MCF 10A (cell line): Measurements from ENCODE around the gene HOOK2. TPM values are rescaled to one million over a fixed set of nuclear protein-coding genes. Genes with fewer than 3 reads are reported as not detected.

ENCODE experiments used
- BruUV-seq: library from RNA; stranded (reverse); fragments of 400-500 nt; replicated peaks from 2 replicates; lab custom pipeline; 2021; lab: Mats Ljungman, UMichigan
- CTCF ChIA-PET: fragments of 300-600 bp; sonication (Branson Sonifier 250); formaldehyde crosslinking; extraction: SDS; loops from one replicate; lab custom pipeline; 2021; ENCODE audit warnings: antibody characterized with exemption, inconsistent platforms; lab: Yijun Ruan, JAX
- POLR2A ChIA-PET: fragments of 300-600, 350-650 bp; sonication (Branson Sonifier 250); formaldehyde crosslinking; extraction: SDS; loops from one replicate; lab custom pipeline; 2020; ENCODE audit warnings: antibody characterized with exemption, inconsistent platforms; lab: Yijun Ruan, JAX
- DNase-seq: peaks from one replicate; pipeline ENCODE4 v3.0.0-alpha.2; 2018; ENCODE audit not compliant: unreplicated experiment
- H3K27ac Mint-ChIP-seq: one replicate; pipeline ENCODE4 v1.8.0; 2022; ENCODE audit warnings: mild to moderate bottlenecking, low read depth, mixed read lengths; ENCODE audit not compliant: unreplicated experiment
- H3K27me3 Mint-ChIP-seq: one replicate; pipeline ENCODE4 v1.8.0; 2022; ENCODE audit warnings: mixed read lengths; ENCODE audit not compliant: insufficient read depth, unreplicated experiment
- H3K36me3 Mint-ChIP-seq: one replicate; pipeline ENCODE4 v1.8.0; 2022; ENCODE audit warnings: mild to moderate bottlenecking, moderate library complexity, mixed read lengths; ENCODE audit not compliant: insufficient read depth, unreplicated experiment
- H3K4me1 Mint-ChIP-seq: one replicate; pipeline ENCODE4 v1.8.0; 2022; ENCODE audit warnings: mixed read lengths; ENCODE audit not compliant: insufficient read depth, unreplicated experiment
- H3K4me3 Mint-ChIP-seq: one replicate; pipeline ENCODE4 v1.8.0; 2022; ENCODE audit warnings: mild to moderate bottlenecking, moderate library complexity, mixed read lengths; ENCODE audit not compliant: unreplicated experiment
- H3K9me3 Mint-ChIP-seq: one replicate; pipeline ENCODE4 v1.8.0; 2022; ENCODE audit warnings: mixed read lengths; ENCODE audit not compliant: unreplicated experiment
- CTCF ChIP-seq: fragments of 200-600 bp; IDR thresholded peaks from one replicate; pipeline ENCODE4 v1.8.0; 2022; ENCODE audit warnings: antibody characterized with exemption, mild to moderate bottlenecking; ENCODE audit not compliant: unreplicated experiment
- intact Hi-C: fragments of 100-400 bp; cut with micrococcal nuclease; formaldehyde crosslinking; loops from 2 replicates; pipeline ENCODE4 v1.14.1; 2022
- total RNA-seq: library from RNA; stranded (reverse); gene quantifications from 2 replicates; pipeline ENCODE4 v1.2.3, GENCODE V29; 2022

HOOK2 gene
- total RNA-seq, 1 experiment from 2014 or later = 31.6 TPM

- intact Hi-C loops = no loop called here
- Mint-ChIP-seq H3K9me3 (no peaks in the 10 kb centered on the region), H3K4me3 (no peak overlapping the region), H3K27ac (no peak overlapping the region), H3K4me1 (peaks cover 13% of the 10 kb centered on the region), H3K36me3 (no peaks in the 10 kb centered on the region), H3K27me3 (no peaks in the 10 kb centered on the region)
- DNase-seq = no peak
- CTCF ChIA-PET = interaction anchor here (0.9 to 1.5 kb wide), 2 partner anchors 12 to 63 kb away, joined by 3 to 4 read pairs; no protein-coding TSS in a partner anchor
- POLR2A ChIA-PET = interaction anchor here (0.8 to 5.0 kb wide), 2 partner anchors 8 to 11 kb away, joined by 3 to 132 read pairs; partner anchors contain the start of gene HOOK2
- no TSS peak for BruUV-seq
- TF ChIP-seq CTCF = no peak
These were observed 9.6 kb upstream of the HOOK2 start for GRCh38 chr19:12784871-12785430.

- CTCF ChIA-PET = no interaction called here
- no peaks in the 10 kb centered on the region for H3K27me3 Mint-ChIP-seq
- BruUV-seq = no TSS peak
- POLR2A ChIA-PET = interaction anchor here (0.7 to 2.7 kb wide), 2 partner anchors 9 to 10 kb away, joined by 3 to 91 read pairs; partner anchors contain the start of gene JUNB
- peaks cover 13% of the 10 kb centered on the region for H3K4me1 Mint-ChIP-seq
- no peaks in the 10 kb centered on the region for H3K9me3 Mint-ChIP-seq
- intact Hi-C loops = no loop called here
- no peak for TF ChIP-seq CTCF
- H3K27ac Mint-ChIP-seq = no peak overlapping the region
- DNase-seq = no peak
- no peaks in the 10 kb centered on the region for H3K36me3 Mint-ChIP-seq
- H3K4me3 Mint-ChIP-seq = no peak overlapping the region
These were observed 9.1 kb upstream of the HOOK2 start for GRCh38 chr19:12784394-12784870.

GRCh38 chr19:12783849-12784393, 8.6 kb upstream of the HOOK2 start:
- peak; percentile 58 for DNase-seq
- H3K27ac Mint-ChIP-seq = no peak overlapping the region
- no peaks in the 10 kb centered on the region for H3K9me3 Mint-ChIP-seq
- ChIA-PET CTCF (interaction anchor here (2.0 kb wide), 1 partner anchor 63 kb away, joined by 7 read pairs; no protein-coding TSS in a partner anchor), POLR2A (interaction anchor here (0.7 to 2.7 kb wide), 4 partner anchors 9 to 84 kb away, joined by 3 to 91 read pairs (median 3); partner anchors contain the start of gene JUNB)
- peak overlapping the region; percentile 68 for H3K4me3 Mint-ChIP-seq
- H3K27me3 Mint-ChIP-seq = no peaks in the 10 kb centered on the region
- intact Hi-C loops = no loop called here
- H3K4me1 Mint-ChIP-seq = peaks cover 9% of the 10 kb centered on the region
- BruUV-seq = no TSS peak
- H3K36me3 Mint-ChIP-seq = no peaks in the 10 kb centered on the region
- TF ChIP-seq CTCF = no peak

GRCh38 chr19:12783291-12783848, 8.0 kb upstream of the HOOK2 start:
- H3K4me1 Mint-ChIP-seq = peaks cover 7% of the 10 kb centered on the region
- H3K27me3 Mint-ChIP-seq = no peaks in the 10 kb centered on the region
- intact Hi-C loops = no loop called here
- no peak for TF ChIP-seq CTCF
- H3K36me3 Mint-ChIP-seq = no peaks in the 10 kb centered on the region
- POLR2A ChIA-PET = interaction anchor here (0.7 to 2.7 kb wide), 8 partner anchors 10 to 369 kb away, joined by 3 to 91 read pairs (median 3); partner anchors contain the start of genes GCDH, GET3, JUNB and ZNF490
- CTCF ChIA-PET = interaction anchor here (0.6 to 2.0 kb wide), 5 partner anchors 9 to 105 kb away, joined by 3 to 8 read pairs (median 5); no protein-coding TSS in a partner anchor
- BruUV-seq = no TSS peak
- DNase-seq = no peak
- H3K9me3 Mint-ChIP-seq = no peaks in the 10 kb centered on the region
- no peak overlapping the region for H3K27ac Mint-ChIP-seq
- peak overlapping the region; percentile 68 for H3K4me3 Mint-ChIP-seq
